ENCODE data around the gene TMEFF1. TPM values are rescaled to one million over a fixed set of nuclear protein-coding genes. Genes with fewer than 3 reads are reported as not detected.

Gene TMEFF1
- total RNA-seq, 1 experiment from 2014 or later: 65.5 TPM

- Mint-ChIP-seq H3K4me1 (no peaks in the 10 kb centered on the region), H3K27me3 (ENCODE audit: low read depth) (no peaks in the 10 kb centered on the region), H3K36me3 (ENCODE audit: insufficient read depth in 1 of 3, low read depth in 3 of 3) (peaks cover 10 to 28% (median 25%) of the 10 kb centered on the region in 3 experiments; a peak in 6 of 7 replicates), H3K9me3 (no peaks in the 10 kb centered on the region), H3K4me3 (no peak overlapping the region), H3K27ac (no peak overlapping the region)
- no peak overlapping the region for H2AFZ ChIP-seq (ENCODE audit: low read length)
- H3K9ac ChIP-seq (ENCODE audit: extremely low read depth, insufficient read length, low read length): no peak overlapping the region
- H3K4me2 ChIP-seq (ENCODE audit: insufficient read depth, insufficient read length, low read length): no peak overlapping the region
- no peak overlapping the region for H2BK15ac ChIP-seq (ENCODE audit: low read depth, low read length)
- no peak overlapping the region for H3K56ac ChIP-seq (ENCODE audit: insufficient read length, low read depth, low read length)
- H2BK120ac ChIP-seq (ENCODE audit: low read depth, low read length, poor library complexity, severe bottlenecking): no peak overlapping the region
- H2AK5ac ChIP-seq (ENCODE audit: insufficient read length, low read length): no peak overlapping the region
- H4K20me1 ChIP-seq (ENCODE audit: control insufficient read depth, insufficient read depth, insufficient read length): no peaks in the 10 kb centered on the region
- H4K5ac ChIP-seq (ENCODE audit: insufficient read length, low read depth, low read length): no peak overlapping the region
- H2BK12ac ChIP-seq (ENCODE audit: insufficient read length, low read depth, low read length): no peak overlapping the region
- no peaks in the 10 kb centered on the region for H3K79me2 ChIP-seq (ENCODE audit: insufficient read depth, low read length)
- no peak overlapping the region for H3K4ac ChIP-seq (ENCODE audit: low read depth, low read length)
- H3K79me1 ChIP-seq (ENCODE audit: insufficient read depth, low read depth, low read length, poor library complexity, severe bottlenecking): no peaks in the 10 kb centered on the region
- TF ChIP-seq, protein P1, sequence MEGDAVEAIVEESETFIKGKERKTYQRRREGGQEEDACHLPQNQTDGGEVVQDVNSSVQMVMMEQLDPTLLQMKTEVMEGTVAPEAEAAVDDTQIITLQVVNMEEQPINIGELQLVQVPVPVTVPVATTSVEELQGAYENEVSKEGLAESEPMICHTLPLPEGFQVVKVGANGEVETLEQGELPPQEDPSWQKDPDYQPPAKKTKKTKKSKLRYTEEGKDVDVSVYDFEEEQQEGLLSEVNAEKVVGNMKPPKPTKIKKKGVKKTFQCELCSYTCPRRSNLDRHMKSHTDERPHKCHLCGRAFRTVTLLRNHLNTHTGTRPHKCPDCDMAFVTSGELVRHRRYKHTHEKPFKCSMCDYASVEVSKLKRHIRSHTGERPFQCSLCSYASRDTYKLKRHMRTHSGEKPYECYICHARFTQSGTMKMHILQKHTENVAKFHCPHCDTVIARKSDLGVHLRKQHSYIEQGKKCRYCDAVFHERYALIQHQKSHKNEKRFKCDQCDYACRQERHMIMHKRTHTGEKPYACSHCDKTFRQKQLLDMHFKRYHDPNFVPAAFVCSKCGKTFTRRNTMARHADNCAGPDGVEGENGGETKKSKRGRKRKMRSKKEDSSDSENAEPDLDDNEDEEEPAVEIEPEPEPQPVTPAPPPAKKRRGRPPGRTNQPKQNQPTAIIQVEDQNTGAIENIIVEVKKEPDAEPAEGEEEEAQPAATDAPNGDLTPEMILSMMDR (conservative IDR thresholded peaks at IDR 0.05): no peak
- H2BK20ac ChIP-seq (ENCODE audit: low read depth, low read length, poor library complexity, severe bottlenecking): no peak overlapping the region
- no peaks in the 10 kb centered on the region for H3K9me3 ChIP-seq (ENCODE audit: control insufficient read depth, low read depth, low read length)
- no peaks in the 10 kb centered on the region for H3K23me2 ChIP-seq (ENCODE audit: insufficient read length, low read depth, low read length, poor library complexity, severe bottlenecking)
- no peak overlapping the region for H2BK5ac ChIP-seq (ENCODE audit: insufficient read length, low read length)
- no peak overlapping the region for H3K23ac ChIP-seq (ENCODE audit: insufficient read length, low read depth, low read length)
- WGBS (ENCODE audit: extremely low coverage, insufficient read length, low lambda C conversion rate): no CpG with 5 or more reads among the region's 3 CpGs
- no peak overlapping the region for H3K18ac ChIP-seq (ENCODE audit: insufficient read length, low read depth, low read length)
- DNase-seq: no peak
- H3K4me1 ChIP-seq (ENCODE audit: insufficient read depth, low read length): no peaks in the 10 kb centered on the region
- no peak overlapping the region for H3K14ac ChIP-seq (ENCODE audit: insufficient read depth, low read length)
- no peak overlapping the region for H3T11ph ChIP-seq (ENCODE audit: low read length)
- no peak overlapping the region for H4K8ac ChIP-seq (replicated peaks; ENCODE audit: insufficient read length, low read depth, low read length)
- no peak overlapping the region for H3K27ac ChIP-seq (ENCODE audit: insufficient read length, low read depth, low read length)
- no peak overlapping the region for H4K91ac ChIP-seq (ENCODE audit: insufficient read length, low read depth, low read length)
- no peaks in the 10 kb centered on the region for H3K27me3 ChIP-seq (ENCODE audit: insufficient read depth, low read length)
Observed at GRCh38 chr9:100567856-100568255, 94.9 kb downstream of the TMEFF1 start.
